Fibroblast of skin of left quadriceps (primary cell): ENCODE results near the gene RGS16.
A peak's percentile ranks its signal among the peaks of the same experiment; 100 is the strongest.

ENCODE experiments used
- DNase-seq, 2 experiments: peaks; one replicate each; pipeline ENCODE4 v3.0.0-alpha.2; 2013; ENCODE audit warnings: low read depth in 2 of 2

RGS16 gene

DNA sequence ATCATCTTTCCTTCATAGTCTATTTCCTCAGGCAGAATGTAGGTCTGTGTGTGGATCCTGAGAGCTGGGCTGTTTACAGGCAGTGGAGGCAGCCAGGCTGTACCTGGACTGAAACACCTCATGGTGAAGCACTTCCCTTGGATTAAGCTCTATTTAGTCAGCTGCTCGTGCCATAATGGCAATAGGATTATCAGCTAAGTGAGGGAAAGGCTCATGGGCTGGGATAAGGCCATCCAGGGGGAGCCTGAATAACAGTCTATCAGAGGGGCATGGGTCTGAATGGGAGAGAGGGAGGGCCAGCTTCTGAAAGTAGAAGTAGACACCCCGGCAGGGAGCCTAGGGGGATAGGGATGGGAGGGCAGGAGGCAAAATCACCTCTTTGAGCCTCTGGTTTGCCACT lies 23.5 kb downstream of the RGS16 start:
- no peak for DNase-seq

GRCh38 chr1:182575540-182576149 lies 28.5 kb downstream of the RGS16 start:
- peak; percentile 16 to 29 for DNase-seq

GRCh38 chr1:182574156-182574555 lies 30.0 kb downstream of the RGS16 start:
- DNase-seq, result no peak

GRCh38 chr1:182570611-182570970 lies 33.6 kb downstream of the RGS16 start:
- no peak for DNase-seq

GRCh38 chr1:182569939-182570610 lies 34.1 kb downstream of the RGS16 start:
- DNase-seq, result no peak

DNA sequence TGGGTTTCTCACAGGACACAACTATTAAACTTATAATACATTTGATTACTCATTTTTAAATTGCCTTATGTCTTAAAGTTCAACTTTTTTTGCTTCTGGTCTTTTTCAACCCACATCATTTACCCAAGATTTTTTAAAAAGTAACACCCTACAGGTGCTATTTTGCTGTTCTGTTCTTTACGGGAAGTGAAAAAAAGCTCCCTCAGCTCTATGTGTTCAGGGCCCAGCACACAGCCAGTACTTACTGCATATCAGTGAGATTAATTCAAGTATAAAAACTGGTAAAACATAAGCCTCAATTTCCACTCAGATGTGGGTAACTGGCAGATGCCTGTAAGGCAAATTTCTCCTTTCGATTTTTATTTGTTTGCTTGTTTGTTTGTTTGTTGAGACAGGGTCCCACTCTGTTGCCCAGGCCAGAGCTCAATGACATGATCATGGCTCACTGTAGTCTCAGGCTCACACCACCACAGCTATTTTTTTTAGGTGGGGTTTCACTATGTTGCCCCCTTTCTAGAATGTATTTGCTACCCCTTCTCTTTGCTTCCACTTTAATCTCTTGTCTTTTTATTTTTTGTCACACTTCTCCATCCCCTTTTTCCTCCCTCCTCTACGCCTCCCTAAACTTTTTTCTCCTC lies 35.4 kb downstream of the RGS16 start:
- no peak for DNase-seq

GRCh38 chr1:182567629-182568028 lies 36.6 kb downstream of the RGS16 start:
- DNase-seq, result no peak

DNA sequence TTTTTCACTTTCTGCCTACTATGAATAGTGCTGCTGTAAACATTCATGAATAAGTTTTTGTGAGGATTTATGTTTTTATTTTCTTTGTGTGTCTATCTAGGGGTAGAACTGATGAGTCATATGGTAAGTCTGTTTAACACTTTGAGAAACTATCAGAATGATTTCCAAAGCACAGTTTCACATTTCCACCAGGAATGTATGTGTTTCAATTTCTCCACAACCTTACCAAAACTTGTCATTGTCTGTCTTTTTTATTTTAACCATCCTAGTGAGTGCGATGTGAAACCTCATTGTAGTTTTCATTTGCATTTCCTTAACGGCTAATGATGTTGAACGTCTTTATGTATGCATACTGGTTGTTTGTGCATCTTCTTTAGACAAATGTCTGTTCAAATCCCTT lies 38.7 kb downstream of the RGS16 start:
- no peak for DNase-seq

- no peak for DNase-seq
Measured at GRCh38 chr1:182564406-182565004, 39.7 kb downstream of the RGS16 start.

DNA sequence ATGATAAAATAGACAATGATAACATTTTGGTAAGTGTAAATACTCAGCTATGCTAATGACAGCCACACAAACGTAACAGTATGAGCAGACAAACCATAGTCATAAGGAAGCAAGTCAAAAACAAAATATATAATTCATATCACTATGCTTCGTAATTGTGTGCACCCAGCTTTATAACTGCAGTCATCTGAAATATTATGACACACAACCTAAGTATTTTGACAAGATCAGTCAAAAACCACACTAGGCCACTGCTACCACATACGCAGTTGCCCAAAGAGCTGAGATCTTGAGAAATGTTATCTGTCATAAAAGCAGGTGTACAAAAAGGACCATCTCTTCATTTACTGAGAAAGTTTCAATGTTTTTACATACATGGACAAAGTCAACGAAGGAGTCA lies 41.1 kb downstream of the RGS16 start:
- DNase-seq, result no peak

GRCh38 chr1:182561456-182561855 lies 42.7 kb downstream of the RGS16 start:
- DNase-seq, result no peak

GRCh38 chr1:182560392-182560984 lies 43.7 kb downstream of the RGS16 start:
- DNase-seq, result no peak

DNA sequence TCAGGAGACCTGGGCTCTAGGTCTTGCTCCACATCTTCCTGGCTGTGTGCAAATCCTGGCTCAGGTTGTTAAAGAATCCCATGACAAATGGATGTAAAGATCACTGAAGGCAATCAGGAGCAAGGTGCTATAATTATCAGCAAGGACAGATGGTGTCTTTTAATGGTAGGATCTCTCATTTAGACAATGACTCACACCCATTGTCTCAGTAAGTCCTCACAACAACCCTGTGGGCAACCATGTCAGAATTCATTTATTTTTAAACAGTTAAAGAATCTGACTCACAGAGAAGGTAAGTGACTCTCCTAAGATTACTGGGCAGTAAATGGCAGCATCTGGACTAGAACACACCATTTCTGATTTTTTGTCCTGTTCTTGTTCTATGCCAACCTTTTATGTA lies 47.9 kb downstream of the RGS16 start:
- no peak for DNase-seq

GRCh38 chr1:182555493-182555892 lies 48.7 kb downstream of the RGS16 start:
- DNase-seq, result no peak

- DNase-seq, result no peak
Measured at GRCh38 chr1:182552527-182552926, 51.7 kb downstream of the RGS16 start.

DNA sequence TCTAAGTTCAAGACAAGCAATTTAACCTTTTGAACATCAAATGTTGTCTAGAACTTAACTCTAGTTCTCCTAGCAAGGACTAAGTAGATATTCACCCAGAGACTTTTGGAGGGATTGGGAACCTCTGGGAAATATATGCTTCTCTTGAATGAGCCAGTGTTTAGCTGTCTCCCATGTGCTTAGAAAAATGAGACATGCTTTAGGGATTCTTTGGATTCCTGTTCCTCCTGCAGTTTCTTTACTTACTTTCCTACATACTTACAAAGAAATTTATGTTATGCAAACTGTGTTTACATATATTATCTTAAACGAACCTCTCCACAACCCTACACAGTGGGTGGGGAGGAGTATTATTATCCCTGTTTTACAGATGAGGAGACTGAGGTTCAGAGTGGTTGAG lies 54.4 kb downstream of the RGS16 start:
- DNase-seq, result no peak

DNA sequence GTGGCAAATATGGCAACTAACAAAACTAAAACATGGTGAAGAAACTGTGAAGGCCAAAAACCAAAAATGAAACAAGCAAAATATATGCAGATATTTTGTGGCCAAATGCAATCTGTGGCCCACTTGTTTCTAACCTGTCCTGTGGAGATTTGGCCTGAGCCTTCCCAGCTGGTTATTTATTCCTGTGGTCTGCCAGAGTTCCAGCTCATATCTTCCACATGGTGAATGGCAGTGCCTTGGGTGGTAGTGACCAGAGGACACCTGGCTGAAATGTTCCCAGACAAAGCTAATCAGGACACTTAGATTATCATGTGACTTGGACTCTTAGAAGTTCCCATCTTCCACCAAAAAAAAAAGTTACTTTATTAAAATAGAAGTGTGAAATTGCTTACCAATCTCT lies 54.8 kb downstream of the RGS16 start:
- DNase-seq, result no peak
